Right lobe of liver (tissue), 6 donors: ENCODE measurements around the gene DYNC2I2. TPM values are rescaled to one million over a fixed set of nuclear protein-coding genes. Genes with fewer than 3 reads are reported as not detected.
A peak's percentile ranks its signal among the peaks of the same experiment; 100 is the strongest.

Experiments used
- ATAC-seq, 4 donors: fragments of 200-7000 bp; cut with Tn5 transposase; one replicate each; pipeline ENCODE4 v1.9.1; 2020; ENCODE audit warnings: mild to moderate bottlenecking in 4 of 4, moderate library complexity in 4 of 4
- DNase-seq, 3 donors: peaks; one replicate each; pipeline ENCODE4 v3.0.0-alpha.2; 2020
- H3K27ac ChIP-seq, 3 donors: fragments of 200-600 bp; one replicate each; pipeline ENCODE4 v1.8.0; 2022
- H3K27me3 ChIP-seq, 2 donors: fragments of 200-600 bp; one replicate each; pipeline ENCODE4 v1.8.0; 2022
- H3K36me3 ChIP-seq, 4 donors: fragments of 200-600 bp; sonication (generic) in 1 of 4; one replicate each; pipeline versions ENCODE4 v1.5.1 to v1.8.0; 2017 to 2022; ENCODE audit warnings: control low read depth in 1 of 4
- H3K4me1 ChIP-seq, 4 donors: fragments of 200-600 bp; sonication (generic) in 1 of 4; one replicate each; pipeline versions ENCODE4 v1.5.1 to v1.8.0; 2017 to 2022; ENCODE audit warnings: control low read depth in 1 of 4
- H3K4me3 ChIP-seq, 3 donors: fragments of 200-600 bp; one replicate each; pipeline ENCODE4 v1.8.0; 2022
- H3K9me3 ChIP-seq, 4 donors: fragments of 200-600 bp; sonication (generic) in 1 of 4; one replicate each; pipeline versions ENCODE4 v1.5.1 to v1.8.0; 2017 to 2022; ENCODE audit warnings: control low read depth in 1 of 4
- POLR2A ChIP-seq: fragments of 450-650 bp; IDR thresholded peaks from one replicate; pipeline ENCODE4 v1.6.1; 2017; ENCODE audit warnings: antibody characterized with exemption, mild to moderate bottlenecking
- WGBS: methylation state at CpG from one replicate; pipeline ENCODE4 v1.1.6; 2018; ENCODE audit warnings: low coverage, low lambda C conversion rate; ENCODE audit not compliant: insufficient coverage; ENCODE audit errors: missing lambda C conversion rate; 5-methylcytosine and 5-hydroxymethylcytosine counted together
- intact Hi-C, 2 donors: fragments of 100-400 bp; cut with DNase I; formaldehyde crosslinking; loops; one replicate each; pipeline versions ENCODE4 v1.11.2 to v1.14.1; 2022
- total RNA-seq, 6 experiments: library from RNA; depleted of rRNA in 2 of 6; stranded (reverse); fragments of >200 nt in 2 of 6; fragmentation: NEBNext Ultra II Directional in 3 of 6; extraction: Animal tissue kit (Norgen Biotek cat#: 25700) in 3 of 6; gene quantifications; one replicate each; pipeline versions ENCODE4 v1.1.0 to v1.2.4, GENCODE V29; 2016 to 2023
- TF ChIP-seq, protein P1 (sequence below), 4 donors: fragments of 200-600 bp in 3 of 4; fragments of 450-650 bp in 1 of 4; IDR thresholded peaks; one replicate each; pipeline versions ENCODE4 v1.5.1 to v1.8.0; 2016 to 2022; ENCODE audit warnings: antibody characterized with exemption in 4 of 4, mild to moderate bottlenecking in 2 of 4
- donor health status: DM: no; HTN: yes; CAD: no.
- donor health status: DM: no; HTN: no; CAD: no.
- donor health status: DM: no; HTN: no; CAD: no.
- donor health status: DM: no; HTN: yes; CAD: no.
- donor health status: DM: no; HTN: yes; CAD: no.

DYNC2I2 gene
- total RNA-seq, 6 experiments from 2014 or later: 11.8 to 23.9 (median 18.8) TPM

GRCh38 chr9:128634651-128635262, 21.9 kb downstream of the DYNC2I2 start:
- Histone ChIP-seq H3K4me3 (peak overlapping the region; percentile 17 to 54 (median 46)), H3K27ac (peak overlapping the region in 2 of 3 donors; percentile 48 to 80), H3K27me3 (no peaks in the 10 kb centered on the region), H3K36me3 (peaks cover 0 to 43% (median 16%) of the 10 kb centered on the region in 4 donors), H3K4me1 (peaks cover 0 to 12% (median 3%) of the 10 kb centered on the region in 4 donors), H3K9me3 (no peaks in the 10 kb centered on the region)
- ATAC-seq (no peak), DNase-seq (peak; percentile 36 to 65 (median 54))
- WGBS: 40% methylated on average over 1 of the region's 26 CpGs
- intact Hi-C loops: loop anchor here (10.0 kb wide), 2 partner anchors 140 to 200 kb away; no protein-coding TSS in a partner anchor
- no peak for TF ChIP-seq POLR2A
- TF ChIP-seq, protein P1, sequence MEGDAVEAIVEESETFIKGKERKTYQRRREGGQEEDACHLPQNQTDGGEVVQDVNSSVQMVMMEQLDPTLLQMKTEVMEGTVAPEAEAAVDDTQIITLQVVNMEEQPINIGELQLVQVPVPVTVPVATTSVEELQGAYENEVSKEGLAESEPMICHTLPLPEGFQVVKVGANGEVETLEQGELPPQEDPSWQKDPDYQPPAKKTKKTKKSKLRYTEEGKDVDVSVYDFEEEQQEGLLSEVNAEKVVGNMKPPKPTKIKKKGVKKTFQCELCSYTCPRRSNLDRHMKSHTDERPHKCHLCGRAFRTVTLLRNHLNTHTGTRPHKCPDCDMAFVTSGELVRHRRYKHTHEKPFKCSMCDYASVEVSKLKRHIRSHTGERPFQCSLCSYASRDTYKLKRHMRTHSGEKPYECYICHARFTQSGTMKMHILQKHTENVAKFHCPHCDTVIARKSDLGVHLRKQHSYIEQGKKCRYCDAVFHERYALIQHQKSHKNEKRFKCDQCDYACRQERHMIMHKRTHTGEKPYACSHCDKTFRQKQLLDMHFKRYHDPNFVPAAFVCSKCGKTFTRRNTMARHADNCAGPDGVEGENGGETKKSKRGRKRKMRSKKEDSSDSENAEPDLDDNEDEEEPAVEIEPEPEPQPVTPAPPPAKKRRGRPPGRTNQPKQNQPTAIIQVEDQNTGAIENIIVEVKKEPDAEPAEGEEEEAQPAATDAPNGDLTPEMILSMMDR (IDR thresholded peaks at IDR 0.05): no peak

GRCh38 chr9:128634111-128634510, 22.5 kb downstream of the DYNC2I2 start:
- H3K4me3 ChIP-seq: no peak overlapping the region

GRCh38 chr9:128633601-128634000, 23.0 kb downstream of the DYNC2I2 start:
- peaks cover 0 to 52% (median 16%) of the 10 kb centered on the region in 4 donors for H3K36me3 ChIP-seq
- H3K9me3 ChIP-seq: no peaks in the 10 kb centered on the region
- H3K4me1 ChIP-seq: peaks cover 0 to 20% (median 5%) of the 10 kb centered on the region in 4 donors
- WGBS: 43% methylated on average over 3 of the region's 11 CpGs
- TF ChIP-seq, protein P1 (IDR thresholded peaks at IDR 0.05): no peak
- no peak for TF ChIP-seq POLR2A
- intact Hi-C loops: loop anchor here (10.0 kb wide), 2 partner anchors 139 to 199 kb away; no protein-coding TSS in a partner anchor
- H3K27me3 ChIP-seq: no peaks in the 10 kb centered on the region
- DNase-seq: peak in 1 of 3 donors; percentile 39
- ATAC-seq: no peak
- no peak overlapping the region for H3K27ac ChIP-seq
- no peak overlapping the region for H3K4me3 ChIP-seq

More at GRCh38 chr9:128634111-128634510, 22.5 kb downstream of the DYNC2I2 start:
- no peaks in the 10 kb centered on the region for H3K27me3 ChIP-seq
- TF ChIP-seq, protein P1 (IDR thresholded peaks at IDR 0.05): no peak
- no peak for TF ChIP-seq POLR2A
- no peak overlapping the region for H3K27ac ChIP-seq
- peak in 1 of 3 donors; percentile 45 for DNase-seq
- WGBS: 80% methylated on average over 2 of the region's 10 CpGs
- peaks cover 0 to 15% (median 3%) of the 10 kb centered on the region in 4 donors for H3K4me1 ChIP-seq
- ATAC-seq: no peak
- intact Hi-C loops: loop anchor here (10.0 kb wide), 2 partner anchors 139 to 199 kb away; no protein-coding TSS in a partner anchor
- H3K9me3 ChIP-seq: no peaks in the 10 kb centered on the region
- H3K36me3 ChIP-seq: peaks cover 0 to 47% (median 16%) of the 10 kb centered on the region in 4 donors

DNA sequence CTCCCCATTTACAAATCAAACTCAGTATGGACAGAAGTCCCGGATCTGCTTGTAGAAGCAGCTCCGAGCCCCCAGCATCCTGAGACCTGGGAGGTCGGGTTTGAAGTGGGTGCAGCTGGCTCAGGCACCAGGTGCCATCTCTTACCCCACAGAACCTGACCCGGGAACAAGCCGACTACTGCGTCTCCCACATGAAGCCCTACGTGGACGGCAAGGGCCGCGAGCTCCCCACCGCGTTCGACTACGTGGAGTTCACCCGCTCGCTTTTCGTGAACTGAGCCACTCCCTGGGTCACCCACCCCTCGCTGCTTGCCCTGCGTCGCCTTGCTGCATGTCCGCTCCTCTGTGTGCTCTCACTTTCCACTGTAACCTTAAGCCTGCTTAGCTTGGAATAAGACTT, 23.6 kb downstream of the DYNC2I2 start:
- ATAC-seq: no peak
- Histone ChIP-seq H3K27me3 (no peaks in the 10 kb centered on the region), H3K27ac (no peak overlapping the region), H3K4me1 (peaks cover 0 to 26% (median 6%) of the 10 kb centered on the region in 4 donors), H3K4me3 (no peak overlapping the region), H3K36me3 (peaks cover 0 to 57% (median 16%) of the 10 kb centered on the region in 4 donors), H3K9me3 (no peaks in the 10 kb centered on the region)
- DNase-seq: peak in 1 of 3 donors; percentile 48
- no CpG with 5 or more reads among the region's 21 CpGs for WGBS
- intact Hi-C loops: loop anchor here (10.0 kb wide), 2 partner anchors 138 to 198 kb away; no protein-coding TSS in a partner anchor
- no peak for TF ChIP-seq POLR2A
- TF ChIP-seq, protein P1 (IDR thresholded peaks at IDR 0.05): no peak
